Measurements from ENCODE around the gene FAM47A. TPM values are rescaled to one million over a fixed set of nuclear protein-coding genes. Genes with fewer than 3 reads are reported as not detected.

Gene FAM47A
- not detected in 2 replicates for total RNA-seq

GRCh38 chrX:34132028-34132427, at the start of gene FAM47A:
Gene FAM47A, minus strand, starts transcription at chrX:34132314. Its CDS starts 36 bp downstream, at chrX:34132278.

Data from smooth muscle cell of bladder (primary cell).